Activated CD8-positive, alpha-beta memory T cell treated with anti-CD3 and anti-CD28 coated beads, Interleukin-2, amount 10 ng/mL, durations not matched to agents 7 days and 5 days (primary cell): ENCODE results near the gene RAB3A. TPM values are rescaled to one million over a fixed set of nuclear protein-coding genes. Genes with fewer than 3 reads are reported as not detected.
"Not testable (repeated sequence)": the region's sequence is repeated elsewhere in the genome, so short reads cannot be mapped to it uniquely, and the experiment has no call there.

Experiments
- ATAC-seq: fragments of 150-1000 bp; cut with Tn5 transposase; one replicate; pipeline ENCODE4 v1.10.0; 2021; ENCODE audit warnings: moderate library complexity
- CTCF ChIA-PET: fragments of 350-600 bp; sonication (Branson Sonifier 250); formaldehyde crosslinking; loops from one replicate; lab custom pipeline; 2021; ENCODE audit warnings: antibody characterized with exemption; lab: Charles Lee
- DNase-seq: peaks from one replicate; pipeline ENCODE4 v3.0.0-alpha.2; 2020
- H3K27ac Mint-ChIP-seq: one replicate; pipeline ENCODE4 v1.8.0; 2021; ENCODE audit warnings: mild to moderate bottlenecking, mixed read lengths
- H3K27me3 Mint-ChIP-seq: one replicate; pipeline ENCODE4 v1.8.0; 2021; ENCODE audit warnings: mixed read lengths
- H3K36me3 Mint-ChIP-seq: one replicate; pipeline ENCODE4 v1.8.0; 2021; ENCODE audit warnings: mild to moderate bottlenecking, mixed read lengths
- H3K4me1 Mint-ChIP-seq: one replicate; pipeline ENCODE4 v1.8.0; 2021; ENCODE audit warnings: mixed read lengths
- H3K4me3 Mint-ChIP-seq: one replicate; pipeline ENCODE4 v1.8.0; 2021; ENCODE audit warnings: mild to moderate bottlenecking, moderate library complexity, mixed read lengths
- H3K9me3 Mint-ChIP-seq: one replicate; pipeline ENCODE4 v1.8.0; 2022; ENCODE audit warnings: low read depth, mixed read lengths
- total RNA-seq, 2 experiments: library from RNA; stranded (reverse); gene quantifications; one replicate each; pipeline ENCODE4 v1.2.3, GENCODE V29; 2021

RAB3A gene
- total RNA-seq, 2 experiments from 2014 or later: 3.5 to 3.7 TPM

- CTCF ChIA-PET: interaction anchor here (0.8 to 1.3 kb wide), 2 partner anchors 17 to 30 kb away, joined by 3 to 4 read pairs; partner anchors contain the start of gene RAB3A
- H3K27me3 Mint-ChIP-seq: peaks cover 41% of the 10 kb centered on the region
- H3K4me1 Mint-ChIP-seq: peaks cover 17% of the 10 kb centered on the region
- H3K9me3 Mint-ChIP-seq: no peaks in the 10 kb centered on the region
- no peak for DNase-seq
- H3K36me3 Mint-ChIP-seq: peaks cover 2% of the 10 kb centered on the region
- H3K4me3 Mint-ChIP-seq: no peak overlapping the region
- peak overlapping the region; percentile 9 for H3K27ac Mint-ChIP-seq
- no peak for ATAC-seq
Observed at GRCh38 chr19:18219911-18220631, 16.2 kb upstream of the RAB3A start.

DNA sequence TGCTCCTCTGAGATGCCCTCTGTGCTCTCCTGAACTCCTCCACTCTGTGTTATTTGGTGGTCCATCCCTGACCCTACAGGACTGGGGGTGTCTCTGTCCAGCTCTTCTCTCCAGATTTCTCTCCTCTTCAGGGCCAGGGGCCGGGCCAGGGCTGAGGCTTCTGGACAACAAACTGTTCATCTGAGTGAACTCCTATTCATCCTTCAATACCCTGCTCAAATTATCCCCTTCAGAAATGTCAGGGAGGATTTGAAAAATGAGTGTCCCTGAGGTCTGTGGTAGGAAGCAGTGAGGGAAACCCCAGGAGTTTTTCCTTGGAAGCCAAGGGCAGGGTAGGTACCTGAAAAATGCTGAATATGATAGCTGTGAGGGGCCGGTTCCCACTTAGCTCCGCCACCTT lies 14.8 kb upstream of the RAB3A start:
- Mint-ChIP-seq H3K36me3 (no peaks in the 10 kb centered on the region), H3K9me3 (no peaks in the 10 kb centered on the region), H3K4me1 (peaks cover 10% of the 10 kb centered on the region), H3K27ac (no peak overlapping the region), H3K4me3 (no peak overlapping the region), H3K27me3 (peaks cover 29% of the 10 kb centered on the region)
- CTCF ChIA-PET: interaction anchor here (1.3 kb wide), 1 partner anchor 34 kb away, joined by 3 read pairs; no protein-coding TSS in a partner anchor
- no peak for DNase-seq
- ATAC-seq: no peak

DNA sequence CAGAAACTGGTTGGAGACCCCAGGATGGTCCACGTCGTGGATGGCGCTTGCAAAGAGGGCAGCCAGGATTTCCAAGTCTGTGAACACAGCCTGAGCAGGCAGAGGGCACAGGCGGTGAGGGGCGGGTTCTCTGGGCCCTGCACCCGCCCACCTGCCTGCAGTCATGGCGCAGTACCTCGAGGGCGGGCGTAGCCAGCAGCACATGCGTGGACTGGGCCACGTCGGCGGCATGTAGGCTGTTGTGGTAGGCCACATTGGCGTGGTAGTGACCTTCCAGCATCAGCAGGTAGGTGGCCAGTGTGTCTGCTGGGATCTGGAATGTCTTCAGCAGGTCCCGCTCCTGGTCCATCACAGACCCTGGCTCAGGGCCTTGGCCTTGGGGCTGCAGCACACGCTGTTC lies 14.3 kb upstream of the RAB3A start:
- CTCF ChIA-PET: interaction anchor here (1.3 kb wide), 1 partner anchor 34 kb away, joined by 3 read pairs; no protein-coding TSS in a partner anchor
- Mint-ChIP-seq H3K27ac (no peak overlapping the region), H3K36me3 (no peaks in the 10 kb centered on the region), H3K4me1 (peaks cover 10% of the 10 kb centered on the region), H3K4me3 (no peak overlapping the region), H3K9me3 (no peaks in the 10 kb centered on the region), H3K27me3 (peaks cover 24% of the 10 kb centered on the region)
- DNase-seq (no peak), ATAC-seq (no peak)

DNA sequence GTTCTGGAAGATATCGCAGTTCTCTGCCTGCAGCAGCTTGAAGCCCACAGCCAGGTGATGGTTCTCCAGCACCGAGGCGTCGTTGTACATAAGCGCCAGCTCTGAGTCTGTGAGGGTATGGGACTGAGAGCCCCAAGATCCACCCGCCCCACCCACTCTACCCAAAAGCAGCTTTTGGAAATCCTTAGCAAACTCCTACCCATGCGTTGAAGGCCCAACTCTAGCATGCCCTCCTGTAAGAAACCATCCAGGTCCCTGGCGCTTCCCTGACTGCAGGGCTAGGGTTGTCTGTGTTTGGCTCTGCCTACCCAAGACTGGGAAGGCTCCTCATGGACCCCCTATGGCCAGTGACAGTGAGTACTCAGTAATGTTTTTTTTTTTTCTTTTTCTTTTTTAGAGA lies 12.9 kb upstream of the RAB3A start:
- Mint-ChIP-seq H3K4me3 (no peak overlapping the region), H3K27me3 (peaks cover 18% of the 10 kb centered on the region)
- CTCF ChIA-PET: interaction anchor here (0.9 to 1.3 kb wide), 2 partner anchors 35 to 195 kb away, joined by 3 to 4 read pairs; no protein-coding TSS in a partner anchor

GRCh38 chr19:18214779-18215433 lies 11.1 kb upstream of the RAB3A start:
- Mint-ChIP-seq H3K4me3 (no peak overlapping the region), H3K27ac (no peak overlapping the region), H3K9me3 (no peaks in the 10 kb centered on the region), H3K27me3 (peaks cover 5% of the 10 kb centered on the region), H3K36me3 (no peaks in the 10 kb centered on the region), H3K4me1 (peaks cover 9% of the 10 kb centered on the region)
- no peak for DNase-seq
- ATAC-seq: peak; percentile 59
- CTCF ChIA-PET: interaction anchor here (0.7 to 1.4 kb wide), 2 partner anchors 9 to 10 kb away, joined by 3 read pairs; no protein-coding TSS in a partner anchor

More for the DNA sequence above, 12.9 kb upstream of the RAB3A start:
- H3K4me1 Mint-ChIP-seq: peaks cover 10% of the 10 kb centered on the region
- no peak for ATAC-seq
- no peaks in the 10 kb centered on the region for H3K36me3 Mint-ChIP-seq
- H3K27ac Mint-ChIP-seq: no peak overlapping the region
- no peak for DNase-seq
- no peaks in the 10 kb centered on the region for H3K9me3 Mint-ChIP-seq

DNA sequence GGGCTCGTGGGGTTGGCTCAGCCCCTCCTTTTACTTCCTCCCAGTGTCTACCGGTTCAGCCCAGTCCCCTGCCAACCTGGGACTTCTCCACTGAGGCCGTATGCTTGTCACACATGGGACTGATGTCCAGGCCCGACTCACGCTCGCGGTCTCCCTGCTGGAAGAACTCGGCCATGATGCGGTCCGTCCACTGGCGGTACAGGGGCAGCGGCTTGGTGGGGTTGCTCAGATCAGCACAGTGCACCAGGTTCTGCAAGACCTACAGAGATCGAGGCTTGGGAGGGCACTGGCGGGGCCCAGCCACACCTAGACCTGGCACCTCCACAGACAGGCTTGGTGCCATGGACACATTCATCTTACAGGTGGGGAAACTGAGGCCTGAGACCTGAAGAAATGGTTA lies 7.8 kb upstream of the RAB3A start:
- Mint-ChIP-seq H3K9me3 (no peaks in the 10 kb centered on the region), H3K4me1 (peaks cover 6% of the 10 kb centered on the region), H3K4me3 (no peak overlapping the region), H3K27me3 (peaks cover 7% of the 10 kb centered on the region), H3K27ac (no peak overlapping the region), H3K36me3 (no peaks in the 10 kb centered on the region)
- ATAC-seq: no peak
- CTCF ChIA-PET: interaction anchor here (1.9 kb wide), 1 partner anchor 40 kb away, joined by 6 read pairs; no protein-coding TSS in a partner anchor
- DNase-seq: no peak

GRCh38 chr19:18209912-18210311 lies 6.1 kb upstream of the RAB3A start:
- H3K4me1 Mint-ChIP-seq, H3K27ac Mint-ChIP-seq, DNase-seq, ATAC-seq, H3K9me3 Mint-ChIP-seq, H3K27me3 Mint-ChIP-seq, H3K36me3 Mint-ChIP-seq, H3K4me3 Mint-ChIP-seq: not testable (repeated sequence)
- CTCF ChIA-PET: interaction anchor here (1.4 to 9.9 kb wide), 7 partner anchors 22 to 202 kb away, joined by 3 to 166 read pairs (median 5); a partner anchor contains a TSS

GRCh38 chr19:18208098-18208951 lies 4.5 kb upstream of the RAB3A start:
- CTCF ChIA-PET: interaction anchor here (0.6 to 9.9 kb wide), 14 partner anchors 16 to 206 kb away, joined by 3 to 166 read pairs (median 4); partner anchors contain the start of gene IQCN
- ATAC-seq (no peak), DNase-seq (peak; percentile 59)
- Mint-ChIP-seq H3K9me3 (no peaks in the 10 kb centered on the region), H3K27me3 (peaks cover 7% of the 10 kb centered on the region), H3K36me3 (no peaks in the 10 kb centered on the region), H3K4me3 (no peak overlapping the region), H3K27ac (no peak overlapping the region), H3K4me1 (peaks cover 6% of the 10 kb centered on the region)

- Mint-ChIP-seq H3K27ac (no peak overlapping the region), H3K9me3 (no peaks in the 10 kb centered on the region), H3K4me1 (peaks cover 17% of the 10 kb centered on the region), H3K4me3 (no peak overlapping the region), H3K27me3 (peaks cover 7% of the 10 kb centered on the region), H3K36me3 (no peaks in the 10 kb centered on the region)
- no peak for DNase-seq
- CTCF ChIA-PET: interaction anchor here (0.5 to 9.9 kb wide), 10 partner anchors 9 to 212 kb away, joined by 3 to 166 read pairs (median 12); partner anchors contain the start of genes MPV17L2 and SSBP4
- no peak for ATAC-seq
Observed at GRCh38 chr19:18206018-18206417, 2.2 kb upstream of the RAB3A start.

DNA sequence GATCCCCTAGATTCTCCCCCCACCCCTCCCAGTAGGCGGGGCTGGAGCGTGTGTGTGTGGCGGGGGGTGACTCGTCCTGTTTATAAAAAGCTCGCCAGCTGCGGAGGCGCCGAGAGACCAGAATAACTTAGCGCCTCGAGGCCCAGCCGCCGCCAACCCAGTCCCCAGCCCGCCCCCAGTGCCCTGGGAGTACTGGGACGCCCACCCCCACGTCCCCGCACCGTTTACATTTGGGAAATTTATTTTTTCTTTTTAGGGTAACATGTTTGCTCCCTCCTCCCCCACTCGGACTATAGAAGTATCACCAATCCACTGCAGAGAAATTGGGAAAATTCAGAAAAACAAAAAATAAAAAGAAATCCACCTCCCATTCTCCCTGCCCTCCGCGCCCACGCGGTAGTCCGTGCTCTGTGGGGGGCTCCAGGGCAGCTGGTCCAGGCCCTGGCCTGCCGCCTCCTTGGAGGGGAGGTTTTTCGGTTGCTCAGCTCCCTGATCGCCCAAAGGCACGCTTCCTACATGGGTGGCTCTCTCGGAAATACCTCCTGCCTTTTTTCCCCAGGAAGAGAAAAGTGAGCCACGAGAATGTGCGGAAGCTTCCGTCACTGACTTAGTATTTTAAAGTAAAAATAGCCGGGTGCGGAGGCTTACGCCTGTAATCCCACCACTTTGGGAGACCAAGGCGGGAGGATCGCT lies 1.5 kb upstream of the RAB3A start:
- CTCF ChIA-PET: interaction anchor here (0.9 to 9.9 kb wide), 16 partner anchors 9 to 714 kb away, joined by 3 to 166 read pairs (median 5); partner anchors contain the start of genes COPE, DDX49, MPV17L2 and SSBP4
- Mint-ChIP-seq H3K9me3 (no peaks in the 10 kb centered on the region), H3K4me3 (peak overlapping the region; percentile 83), H3K27me3 (peaks cover 7% of the 10 kb centered on the region), H3K27ac (peak overlapping the region; percentile 91), H3K4me1 (peaks cover 17% of the 10 kb centered on the region), H3K36me3 (no peaks in the 10 kb centered on the region)
- peak; percentile 74 for DNase-seq
- no peak for ATAC-seq

DNA sequence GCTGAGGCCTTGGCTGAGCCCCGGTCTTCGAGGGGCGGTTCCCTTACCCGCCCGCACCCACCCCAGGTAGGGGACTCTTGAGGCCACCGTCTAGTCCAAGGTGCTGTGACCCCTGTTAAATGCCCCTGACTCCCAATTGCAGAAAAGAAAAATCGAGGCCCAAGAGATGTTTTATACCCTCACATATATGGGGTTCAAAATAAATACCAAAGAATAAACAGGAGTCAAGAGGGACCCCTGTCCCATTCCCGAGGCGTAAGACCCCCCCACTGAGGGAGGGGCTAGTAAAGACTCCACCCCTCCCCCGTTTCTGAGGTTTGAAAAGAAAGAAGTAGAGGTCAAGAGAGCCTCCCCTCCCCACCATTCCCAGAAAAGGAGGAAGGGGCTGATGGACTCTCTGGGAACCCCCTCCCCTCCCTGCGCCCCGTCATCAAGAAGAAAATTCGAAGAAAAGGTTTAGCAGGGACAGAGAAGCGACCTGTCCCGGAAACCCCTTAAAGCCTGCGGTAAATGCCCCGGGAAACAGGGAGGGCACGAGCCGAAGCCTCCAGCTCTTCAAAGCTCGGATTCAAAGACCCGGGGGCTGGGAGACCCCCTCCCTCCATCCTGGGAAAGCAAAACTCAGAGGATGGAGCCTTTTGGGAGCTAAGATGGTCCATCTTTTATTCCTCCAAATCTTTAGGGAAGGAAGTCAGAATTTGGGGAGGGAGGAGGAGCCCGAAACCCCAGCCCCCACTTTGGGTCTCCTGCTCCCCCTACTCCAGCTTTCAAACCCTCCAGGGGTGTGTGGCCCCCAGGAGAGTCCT lies 755 bp upstream of the RAB3A start:
- Mint-ChIP-seq H3K36me3 (no peaks in the 10 kb centered on the region), H3K27me3 (peaks cover 5% of the 10 kb centered on the region), H3K27ac (peak overlapping the region; percentile 91), H3K4me3 (peak overlapping the region; percentile 83), H3K4me1 (peaks cover 17% of the 10 kb centered on the region), H3K9me3 (no peaks in the 10 kb centered on the region)
- ATAC-seq: peak; percentile 1
- CTCF ChIA-PET: interaction anchor here (0.8 to 9.9 kb wide), 18 partner anchors 10 to 715 kb away, joined by 3 to 166 read pairs (median 5); partner anchors contain the start of genes COPE, DDX49, MPV17L2 and SSBP4
- DNase-seq: no peak
